ENCODE data around the gene IL6. TPM values are rescaled to one million over a fixed set of nuclear protein-coding genes. Genes with fewer than 3 reads are reported as not detected.
"Not testable (repeated sequence)": the region's sequence is repeated elsewhere in the genome, so short reads cannot be mapped to it uniquely, and the experiment has no call there.

Gene IL6
- polyA plus RNA-seq, 2 of the 4 experiments (the other 2 are of a cell fraction), result 1.3 to 2.9 TPM

GRCh38 chr7:22683379-22683778 lies 43.6 kb upstream of the IL6 start:
- ATAC-seq, result no peak
- Histone ChIP-seq H3K4me3 (no peak overlapping the region), H3K27ac (no peak overlapping the region), H3K9me3 (no peaks in the 10 kb centered on the region), H3K4me2 (no peak overlapping the region), H3K4me1 (no peaks in the 10 kb centered on the region)
- ChIA-PET CTCF (interaction anchor here (1.2 kb wide), 1 partner anchor 42 kb away, joined by 3 read pairs; no protein-coding TSS in a partner anchor), POLR2A (no interaction called here)
- 37% methylated on average over 2 of the region's 2 CpGs for WGBS (ENCODE audit: missing lambda C conversion rate)
- no peak for DNase-seq (ENCODE audit: low read depth in 1 of 2, low spot score in 1 of 2)
- TF ChIP-seq BHLHE40 (IDR thresholded peaks at IDR 0.05; ENCODE audit: low read depth, low read length), result no peak
- no peak for TF ChIP-seq KDM1A (IDR thresholded peaks at IDR 0.05; ENCODE audit: low read depth)
- no peak for TF ChIP-seq SMC3 (IDR thresholded peaks at IDR 0.05)
- TF ChIP-seq CEBPB (IDR thresholded peaks at IDR 0.05), result no peak
- TF ChIP-seq, protein P1, sequence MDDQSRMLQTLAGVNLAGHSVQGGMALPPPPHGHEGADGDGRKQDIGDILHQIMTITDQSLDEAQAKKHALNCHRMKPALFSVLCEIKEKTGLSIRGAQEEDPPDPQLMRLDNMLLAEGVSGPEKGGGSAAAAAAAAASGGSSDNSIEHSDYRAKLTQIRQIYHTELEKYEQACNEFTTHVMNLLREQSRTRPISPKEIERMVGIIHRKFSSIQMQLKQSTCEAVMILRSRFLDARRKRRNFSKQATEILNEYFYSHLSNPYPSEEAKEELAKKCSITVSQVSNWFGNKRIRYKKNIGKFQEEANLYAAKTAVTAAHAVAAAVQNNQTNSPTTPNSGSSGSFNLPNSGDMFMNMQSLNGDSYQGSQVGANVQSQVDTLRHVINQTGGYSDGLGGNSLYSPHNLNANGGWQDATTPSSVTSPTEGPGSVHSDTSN (IDR thresholded peaks at IDR 0.05), result no peak
- TF ChIP-seq JUN (IDR thresholded peaks at IDR 0.05), result no peak
- no peak for TF ChIP-seq GATA3 (IDR thresholded peaks at IDR 0.05; ENCODE audit: borderline replicate concordance)
- no peak for TF ChIP-seq ELK1 (IDR thresholded peaks at IDR 0.05; ENCODE audit: low read depth, low read length)
- no peak for TF ChIP-seq RNF2 (IDR thresholded peaks at IDR 0.05; ENCODE audit: borderline replicate concordance, low read depth)
- no peak for TF ChIP-seq HDAC2 (IDR thresholded peaks at IDR 0.05)
- TF ChIP-seq RCOR1 (IDR thresholded peaks at IDR 0.05; ENCODE audit: low read depth, low read length), result no peak
- no peak for TF ChIP-seq MAFK (IDR thresholded peaks at IDR 0.05; ENCODE audit: partially characterized antibody)
- TF ChIP-seq CHD4 (IDR thresholded peaks at IDR 0.05; ENCODE audit: borderline replicate concordance), result no peak
- no peak for FAIRE-seq

GRCh38 chr7:22686620-22687019 lies 40.4 kb upstream of the IL6 start:
- H3K9me3 ChIP-seq, result no peaks in the 10 kb centered on the region
- TF ChIP-seq RFX5 (IDR thresholded peaks at IDR 0.05) (no peak), RNF2 (IDR thresholded peaks at IDR 0.05; ENCODE audit: borderline replicate concordance, low read depth) (no peak), HOXB13 (CRISPR knock-in tag; IDR thresholded peaks at IDR 0.05; ENCODE audit: low read depth) (no peak), RARB (CRISPR knock-in tag; IDR thresholded peaks at IDR 0.05) (no peak)
- H3K4me1 ChIP-seq, result no peaks in the 10 kb centered on the region
- CTCF ChIA-PET, result interaction anchor here (0.8 to 1.3 kb wide), 4 partner anchors 14 to 42 kb away, joined by 3 read pairs; partner anchors contain the start of gene IL6
- H3K4me2 ChIP-seq, result no peak overlapping the region
- ATAC-seq, result no peak
- no peak overlapping the region for H3K4me3 ChIP-seq
- no peak for FAIRE-seq
- no peak for DNase-seq (ENCODE audit: low read depth in 1 of 2, low spot score in 1 of 2)
- no peak overlapping the region for H3K27ac ChIP-seq
- POLR2A ChIA-PET, result no interaction called here

GRCh38 chr7:22688084-22688483 lies 38.9 kb upstream of the IL6 start:
- TF ChIP-seq ZSCAN20 (CRISPR knock-in tag; IDR thresholded peaks at IDR 0.05) (no peak), CBX8 (IDR thresholded peaks at IDR 0.05) (no peak), POLR2A (IDR thresholded peaks at IDR 0.05; ENCODE audit: low read length) (no peak), RFX5 (IDR thresholded peaks at IDR 0.05) (no peak), REST (IDR thresholded peaks at IDR 0.05) (no peak)
- 36% methylated on average over 2 of the region's 2 CpGs for WGBS (ENCODE audit: missing lambda C conversion rate)
- H3K9me3 ChIP-seq, result no peaks in the 10 kb centered on the region
- ATAC-seq, result no peak
- POLR2A ChIA-PET, result no interaction called here
- CTCF ChIA-PET, result interaction anchor here (0.6 kb wide), 1 partner anchor 110 kb away, joined by 3 read pairs; no protein-coding TSS in a partner anchor
- no peak for DNase-seq (ENCODE audit: low read depth in 1 of 2, low spot score in 1 of 2)
- no peak for FAIRE-seq
- H3K4me1 ChIP-seq, result no peaks in the 10 kb centered on the region
- H3K4me3 ChIP-seq, result no peak overlapping the region
- H3K4me2 ChIP-seq, result no peak overlapping the region
- H3K27ac ChIP-seq, result no peak overlapping the region

DNA sequence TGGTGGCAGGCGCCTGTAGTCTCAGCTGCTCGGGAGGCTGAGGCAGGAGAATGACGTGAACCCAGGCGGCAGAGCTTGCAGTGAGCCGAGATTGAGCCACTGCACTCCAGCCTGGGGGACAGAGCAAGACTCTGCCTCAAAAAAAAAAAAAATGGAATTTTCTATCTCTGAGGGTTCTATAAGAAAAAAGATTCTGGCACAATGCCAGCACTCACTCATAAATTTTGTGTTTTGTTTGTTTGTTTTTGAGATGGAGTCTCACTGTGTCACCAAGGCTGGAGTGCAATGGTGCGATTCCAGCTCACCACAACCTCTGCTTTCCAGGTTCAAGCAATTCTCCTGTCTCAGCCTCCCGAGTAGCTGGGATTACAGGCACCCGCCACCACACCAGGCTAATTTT lies 38.1 kb upstream of the IL6 start:
- H3K4me2 ChIP-seq; ATAC-seq; H3K27ac ChIP-seq; POLR2A ChIA-PET; H3K4me3 ChIP-seq; FAIRE-seq; H3K9me3 ChIP-seq; DNase-seq (ENCODE audit: low read depth in 1 of 2, low spot score in 1 of 2); H3K4me1 ChIP-seq: not testable (repeated sequence)
- 75% methylated on average over 8 of the region's 8 CpGs for WGBS (ENCODE audit: missing lambda C conversion rate)
- CTCF ChIA-PET, result interaction anchor here (1.2 to 1.8 kb wide), 4 partner anchors 8 to 129 kb away, joined by 3 to 5 read pairs (median 4); no protein-coding TSS in a partner anchor

Measured in A549 (cell line).